Measurements from ENCODE around the gene COLEC12. TPM values are rescaled to one million over a fixed set of nuclear protein-coding genes. Genes with fewer than 3 reads are reported as not detected.

COLEC12 gene
- total RNA-seq, 1 experiment from 2014 or later = not detected

- Histone ChIP-seq H3K79me2 (ENCODE audit: insufficient read depth, low read length) (no peaks in the 10 kb centered on the region), H3K4me2 (ENCODE audit: low read length) (no peak overlapping the region), H3K4me1 (ENCODE audit: control insufficient read depth in 1 of 2, insufficient read depth in 2 of 2, low read length in 2 of 2) (no peaks in the 10 kb centered on the region), H3K27ac (ENCODE audit: low read depth, low read length) (no peak overlapping the region), H3K9ac (ENCODE audit: low read length) (no peak overlapping the region), H2AFZ (ENCODE audit: low read depth, low read length, poor library complexity, severe bottlenecking) (no peak overlapping the region), H3K27me3 (ENCODE audit: insufficient read depth, low read length) (peaks cover 21% of the 10 kb centered on the region), H4K20me1 (ENCODE audit: insufficient read depth) (no peaks in the 10 kb centered on the region), H3K9me3 (ENCODE audit: control insufficient read depth in 1 of 2, insufficient read depth in 1 of 2, low read depth in 1 of 2, low read length in 2 of 2) (no peaks in the 10 kb centered on the region), H3K4me3 (replicated peaks in 1 of 2; ENCODE audit: low read depth in 1 of 2, low read length in 2 of 2) (no peak overlapping the region), H3K9me2 (ENCODE audit: insufficient read depth) (no peaks in the 10 kb centered on the region), H3K36me3 (ENCODE audit: control insufficient read depth in 1 of 2, insufficient read depth in 2 of 2, low read length in 2 of 2) (no peaks in the 10 kb centered on the region)
- no peak for TF ChIP-seq POLR2A (IDR thresholded peaks at IDR 0.05; ENCODE audit: borderline replicate concordance, extremely low read depth, insufficient read depth, insufficient read length)
- TF ChIP-seq CTCF (IDR thresholded peaks at IDR 0.05 in 2 of 3, conservative IDR thresholded peaks at IDR 0.05 in 1 of 3; ENCODE audit: borderline replicate concordance in 1 of 3, insufficient read depth in 1 of 3, low read depth in 2 of 3, low read length in 2 of 3) = no peak
- no peak for TF ChIP-seq EZH2 (IDR thresholded peaks at IDR 0.05)
- no peak for TF ChIP-seq EGR1 (IDR thresholded peaks at IDR 0.05; ENCODE audit: low read depth)
- TF ChIP-seq SIN3A (IDR thresholded peaks at IDR 0.05; ENCODE audit: low read depth) = no peak
- TF ChIP-seq ZFX (IDR thresholded peaks at IDR 0.05) = no peak
- TF ChIP-seq ELF1 (IDR thresholded peaks at IDR 0.05; ENCODE audit: borderline replicate concordance, low read depth) = no peak
- TF ChIP-seq MAX (IDR thresholded peaks at IDR 0.05) = no peak
- TF ChIP-seq YY1 (IDR thresholded peaks at IDR 0.05; ENCODE audit: extremely low read depth, insufficient replicate concordance, low read depth, low read length) = no peak
- no peak for TF ChIP-seq TCF7L2 (IDR thresholded peaks at IDR 0.05; ENCODE audit: borderline replicate concordance, extremely low read depth, insufficient read depth, insufficient read length)
- DNase-seq (ENCODE audit: low read depth, low spot score) = no peak
- BruUV-seq (replicated peaks) = no TSS peak
- ChIA-PET RAD21 (ENCODE audit: low non-redundant PET in 1 of 2, low total read pairs in 2 of 2, uncharacterized antibody in 2 of 2, unreplicated experiment in 2 of 2) (no interaction called here), CTCF (no interaction called here), POLR2A (no interaction called here)
- ATAC-seq = no peak
- intact Hi-C loops (cut with micrococcal nuclease) = no loop called here
Measured at GRCh38 chr18:350953-351572, 149.4 kb downstream of the COLEC12 start.

Measured in HCT116 (cell line).